Liver (tissue), 9 donors: Measurements from ENCODE around the gene HLA-DQB1. TPM values are rescaled to one million over a fixed set of nuclear protein-coding genes. Genes with fewer than 3 reads are reported as not detected.
"Not testable (repeated sequence)": the region's sequence is repeated elsewhere in the genome, so short reads cannot be mapped to it uniquely, and the experiment has no call there.

Experiments used
- DNase-seq: peaks from one replicate; pipeline ENCODE4 v3.0.0-alpha.2; 2017; ENCODE audit warnings: low spot score
- H3K27ac ChIP-seq, 2 donors: one replicate each; pipeline ENCODE4 v1.7.0; 2013; ENCODE audit warnings: inconsistent platforms in 2 of 2, low read length in 2 of 2, control low read depth in 1 of 2, low read depth in 1 of 2, mild to moderate bottlenecking in 1 of 2
- H3K27me3 ChIP-seq, 4 donors: one replicate each; pipeline versions ENCODE4 v1.6.1 to v1.7.0; 2013; ENCODE audit warnings: low read length in 3 of 4, inconsistent platforms in 1 of 4, mild to moderate bottlenecking in 1 of 4, moderate library complexity in 1 of 4; ENCODE audit not compliant: control insufficient read depth in 4 of 4, insufficient read depth in 4 of 4
- H3K36me3 ChIP-seq, 4 donors: one replicate each; pipeline versions ENCODE4 v1.6.1 to v1.7.0; 2013; ENCODE audit warnings: low read length in 3 of 4, mild to moderate bottlenecking in 3 of 4, low read depth in 1 of 4, moderate library complexity in 1 of 4; ENCODE audit not compliant: control insufficient read depth in 4 of 4, insufficient read depth in 3 of 4
- H3K4me1 ChIP-seq, 4 donors: one replicate each; pipeline versions ENCODE4 v1.6.1 to v1.7.0; 2013; ENCODE audit warnings: low read length in 3 of 4, mild to moderate bottlenecking in 3 of 4, moderate library complexity in 1 of 4; ENCODE audit not compliant: control insufficient read depth in 4 of 4, insufficient read depth in 4 of 4
- H3K4me3 ChIP-seq, 3 donors: one replicate each; pipeline versions ENCODE4 v1.6.1 to v1.7.0; 2013; ENCODE audit warnings: low read length in 3 of 3, control low read depth in 1 of 3, low read depth in 1 of 3, mild to moderate bottlenecking in 1 of 3
- H3K9ac ChIP-seq, 2 donors: one replicate each; pipeline ENCODE4 v1.7.0; 2013; ENCODE audit warnings: low read length in 2 of 2, mild to moderate bottlenecking in 2 of 2, moderate library complexity in 2 of 2, control low read depth in 1 of 2, low read depth in 1 of 2
- H3K9me3 ChIP-seq, 4 donors: one replicate each; pipeline versions ENCODE4 v1.6.1 to v1.7.0; 2013; ENCODE audit warnings: low read length in 3 of 4; ENCODE audit not compliant: control insufficient read depth in 4 of 4
- ATF3 ChIP-seq: IDR thresholded peaks from 2 replicates; pipeline ENCODE4 v1.6.1; 2016; ENCODE audit warnings: antibody characterized with exemption
- CTCF ChIP-seq: fragments of 150-350 bp; IDR thresholded peaks from 2 replicates; pipeline ENCODE4 v1.5.1; 2017; ENCODE audit warnings: improper control_type of control experiment, low read depth, low read length; ENCODE audit not compliant: missing input control
- EGR1 ChIP-seq, 2 donors: IDR thresholded peaks; 2 replicates each; pipeline ENCODE4 v1.6.1; 2016 to 2018; ENCODE audit warnings: antibody characterized with exemption in 2 of 2, low read depth in 2 of 2
- FOXA1 ChIP-seq: IDR thresholded peaks from 2 replicates; pipeline ENCODE4 v1.6.1; 2016; ENCODE audit warnings: antibody characterized with exemption
- FOXA2 ChIP-seq: IDR thresholded peaks from 2 replicates; pipeline ENCODE4 v1.6.1; 2016; ENCODE audit warnings: antibody characterized with exemption
- GABPA ChIP-seq, 2 donors: IDR thresholded peaks in 1 of 2; conservative IDR thresholded peaks in 1 of 2; 2 replicates each; pipeline ENCODE4 v1.6.1; 2016; ENCODE audit warnings: antibody characterized with exemption in 2 of 2, mild to moderate bottlenecking in 1 of 2, moderate library complexity in 1 of 2
- HNF4A ChIP-seq, 2 donors: conservative IDR thresholded peaks; 2 replicates each; pipeline ENCODE4 v1.6.1; 2016; ENCODE audit warnings: antibody characterized with exemption in 2 of 2, mild to moderate bottlenecking in 2 of 2
- HNF4G ChIP-seq: IDR thresholded peaks from 2 replicates; pipeline ENCODE4 v1.6.1; 2016; ENCODE audit warnings: antibody characterized with exemption
- JUND ChIP-seq, 2 donors: IDR thresholded peaks; 2 replicates each; pipeline ENCODE4 v1.6.1; 2016; ENCODE audit warnings: antibody characterized with exemption in 2 of 2
- MAX ChIP-seq: IDR thresholded peaks from 2 replicates; pipeline ENCODE4 v1.6.1; 2016; ENCODE audit warnings: antibody characterized with exemption
- NR2F2 ChIP-seq: IDR thresholded peaks from 2 replicates; pipeline ENCODE4 v1.6.1; 2016; ENCODE audit warnings: antibody characterized with exemption
- RAD21 ChIP-seq, 2 donors: IDR thresholded peaks; 2 replicates each; pipeline ENCODE4 v1.6.1; 2016; ENCODE audit warnings: antibody characterized with exemption in 2 of 2, mild to moderate bottlenecking in 2 of 2
- REST ChIP-seq: IDR thresholded peaks from 2 replicates; pipeline ENCODE4 v1.6.1; 2016; ENCODE audit warnings: antibody characterized with exemption, mild to moderate bottlenecking
- RXRA ChIP-seq, 2 donors: IDR thresholded peaks; 2 replicates each; pipeline ENCODE4 v1.6.1; 2017 to 2018; ENCODE audit warnings: antibody characterized with exemption in 2 of 2, mild to moderate bottlenecking in 1 of 2
- TAF1 ChIP-seq: conservative IDR thresholded peaks from 2 replicates; pipeline ENCODE4 v1.6.1; 2016; ENCODE audit warnings: antibody characterized with exemption, mild to moderate bottlenecking
- YY1 ChIP-seq: IDR thresholded peaks from 2 replicates; pipeline ENCODE4 v1.6.1; 2016; ENCODE audit warnings: antibody characterized with exemption, mild to moderate bottlenecking
- ZBTB33 ChIP-seq: IDR thresholded peaks from 2 replicates; pipeline ENCODE4 v1.6.1; 2016; ENCODE audit warnings: antibody characterized with exemption
- WGBS: extraction: QIAGEN DNeasy Blood & Tissue Kit; methylation state at CpG from one replicate; pipeline ENCODE4 v1.1.7; 2013; 5-methylcytosine and 5-hydroxymethylcytosine counted together
- polyA plus RNA-seq, 2 donors: library from polyadenylated mRNA; stranded (reverse) in 1 of 2; unstranded in 1 of 2; fragments of 200-250 nt in 1 of 2; fragments of >200 nt in 1 of 2; fragmentation: Nextera tagmentation in 1 of 2; extraction: Ambion mirVana in 1 of 2; gene quantifications; one replicate each; pipeline versions ENCODE4 v1.2.1 to v1.2.3, GENCODE V29; 2013 to 2015
- total RNA-seq, 2 donors: library from RNA; depleted of rRNA; stranded (reverse); fragments of >200 nt; gene quantifications; one replicate each; pipeline ENCODE4 v1.2.3, GENCODE V29; 2014
- donor health status: healthy.
- donor health status: healthy.
- donor health status: healthy.
- donor health status: healthy.
- donor health status: healthy.

The HLA-DQB1 gene
- total and polyA plus RNA-seq, 4 donors, result 1.9 to 12.4 (median 7.3) TPM

- H3K4me3 ChIP-seq, result no peak within 1 kb of the TSS
- no peak within 1 kb of the TSS for H3K27ac ChIP-seq
- no peak for TF ChIP-seq ATF3
- TF ChIP-seq NR2F2, result no peak
- 28% methylated on average over 7 of the region's 7 CpGs for WGBS
- no peak within 1 kb of the TSS for H3K9ac ChIP-seq
- no peaks in the 10 kb centered on the region for H3K36me3 ChIP-seq
- DNase-seq, result no peak
- no peaks in the 10 kb centered on the region for H3K9me3 ChIP-seq
- no peaks in the 10 kb centered on the region for H3K4me1 ChIP-seq
- H3K27me3 ChIP-seq, result no peaks in the 10 kb centered on the region
Measured at GRCh38 chr6:32637219-32637880, 29.1 kb downstream of the HLA-DQB1 start, which contains the start of gene HLA-DQA1. HLA-DQA1 (plus strand) TSS chr6:32637406; CDS start chr6:32637459, 53 bp downstream.

GRCh38 chr6:32635526-32636123 is 30.8 kb downstream of the HLA-DQB1 start:
- no peak for DNase-seq
- TF ChIP-seq REST (no peak), HNF4A (conservative IDR thresholded peaks at IDR 0.05) (no peak), FOXA2 (no peak), JUND (IDR thresholded peaks at IDR 0.05) (no peak), TAF1 (no peak), MAX (no peak), RXRA (IDR thresholded peaks at IDR 0.05) (no peak), ATF3 (no peak), CTCF (no peak), FOXA1 (no peak), NR2F2 (no peak), GABPA (IDR thresholded peaks at IDR 0.05 in 1 of 2, conservative IDR thresholded peaks at IDR 0.05 in 1 of 2) (no peak), HNF4G (no peak), ZBTB33 (no peak), YY1 (no peak), RAD21 (IDR thresholded peaks at IDR 0.05) (no peak), EGR1 (IDR thresholded peaks at IDR 0.05; ENCODE audit: low read depth in 2 of 2) (no peak)
- WGBS, result 39% methylated on average over 2 of the region's 2 CpGs

GRCh38 chr6:32629793-32630192 is 36.7 kb downstream of the HLA-DQB1 start:
- H3K27me3 ChIP-seq, H3K4me3 ChIP-seq, H3K4me1 ChIP-seq, H3K9ac ChIP-seq, DNase-seq, H3K36me3 ChIP-seq, H3K9me3 ChIP-seq, H3K27ac ChIP-seq: not testable (repeated sequence)
- 76% methylated on average over 2 of the region's 13 CpGs for WGBS

More at GRCh38 chr6:32635526-32636123, 30.8 kb downstream of the HLA-DQB1 start:
- H3K4me1 ChIP-seq, result no peaks in the 10 kb centered on the region
- no peak overlapping the region for H3K9ac ChIP-seq
- no peaks in the 10 kb centered on the region for H3K36me3 ChIP-seq
- no peak overlapping the region for H3K27ac ChIP-seq
- H3K9me3 ChIP-seq, result no peaks in the 10 kb centered on the region
- H3K27me3 ChIP-seq, result no peaks in the 10 kb centered on the region
- no peak overlapping the region for H3K4me3 ChIP-seq
